ENCODE measurements around the gene FAM83G. TPM values are rescaled to one million over a fixed set of nuclear protein-coding genes. Genes with fewer than 3 reads are reported as not detected.
"Not testable (repeated sequence)": the region's sequence is repeated elsewhere in the genome, so short reads cannot be mapped to it uniquely, and the experiment has no call there.

The FAM83G gene
- total RNA-seq: 10 to 100 TPM; 29.7 to 34.7 TPM
- long read RNA-seq, partial matches to known transcripts: 19 of 35 reads
- long read RNA-seq, other reads (novel, unspliced or antisense): 16 of 35 reads

- DNase-seq: peak; percentile 90 to 92
- peak; percentile 73 for ATAC-seq
- intact Hi-C loops (cut with DNase I, micrococcal nuclease): no loop called here
Measured at GRCh38 chr17:19004421-19005136, at the start of gene FAM83G. TSS of gene FAM83G (minus strand) at chr17:19004764. CDS start at chr17:19004041, 723 bp downstream.

DNA sequence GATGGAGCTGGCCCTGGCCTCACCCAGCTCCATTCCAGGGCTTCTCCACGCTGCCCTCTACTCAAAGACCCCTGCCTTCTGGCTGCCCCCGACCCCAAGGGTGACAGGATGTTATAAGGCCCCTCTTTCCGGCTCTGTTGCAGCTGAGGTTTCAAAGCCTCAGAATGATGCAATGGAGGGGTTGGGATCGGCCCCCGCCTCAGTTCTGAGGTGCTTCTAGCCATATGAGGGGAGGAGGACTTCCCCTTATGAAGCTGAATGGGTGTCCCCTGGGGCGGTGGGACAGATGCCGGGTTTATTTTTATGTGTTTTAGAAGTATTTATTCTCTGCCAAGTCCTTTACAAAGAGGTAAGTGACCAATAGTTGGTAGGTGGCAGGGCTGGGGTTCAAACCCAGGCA, 44.3 kb upstream of the FAM83G start:
- intact Hi-C loops (cut with DNase I, micrococcal nuclease); ATAC-seq: not testable (repeated sequence)
- DNase-seq: peak in 1 of 2 donors; percentile 13

GRCh38 chr17:19047510-19047909, 42.9 kb upstream of the FAM83G start:
- peak in 1 of 2 donors; percentile 20 for DNase-seq
- ATAC-seq; intact Hi-C loops (cut with DNase I, micrococcal nuclease): not testable (repeated sequence)

DNA sequence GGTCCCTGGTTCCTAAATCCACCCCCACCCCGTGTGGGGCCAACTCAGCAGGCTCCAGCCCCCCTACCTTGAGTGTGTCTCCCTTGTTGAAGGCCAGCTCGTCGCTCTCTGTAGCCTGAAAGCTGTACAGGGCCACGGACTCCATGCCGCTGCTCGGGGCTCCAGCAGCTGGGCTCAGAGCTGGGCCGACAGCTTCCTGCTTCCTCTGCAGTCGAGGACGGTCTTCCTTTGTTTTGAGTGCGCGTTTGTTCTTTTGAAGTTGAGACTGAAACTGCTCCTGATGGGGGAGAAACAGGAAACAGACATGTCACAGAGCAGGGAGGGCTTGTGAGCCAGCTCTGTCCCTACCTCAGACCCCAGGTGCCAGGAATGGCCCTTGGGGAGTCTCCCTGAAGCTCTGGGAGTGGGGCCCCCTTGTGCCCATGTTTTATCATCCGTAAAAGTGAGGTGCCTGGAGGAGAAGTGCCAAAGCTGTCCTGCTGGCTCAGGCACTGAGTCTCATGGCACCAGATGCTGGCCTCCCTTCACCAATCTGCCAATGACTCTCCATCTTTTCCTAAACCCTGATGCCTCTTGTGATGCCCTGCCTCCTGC, 42.3 kb upstream of the FAM83G start, which contains the start of gene GRAP:
Gene GRAP, minus strand, starts transcription at position 176 of the 594 bp plus-strand sequence. Its CDS starts 31 bp downstream, at position 145.
- ATAC-seq; DNase-seq; intact Hi-C loops (cut with DNase I, micrococcal nuclease): not testable (repeated sequence)

GRCh38 chr17:19044643-19045042, 40.1 kb upstream of the FAM83G start:
- ATAC-seq; DNase-seq; intact Hi-C loops (cut with DNase I, micrococcal nuclease): not testable (repeated sequence)

- DNase-seq; ATAC-seq; intact Hi-C loops (cut with DNase I, micrococcal nuclease): not testable (repeated sequence)
Measured at GRCh38 chr17:19043032-19043431, 38.5 kb upstream of the FAM83G start.

DNA sequence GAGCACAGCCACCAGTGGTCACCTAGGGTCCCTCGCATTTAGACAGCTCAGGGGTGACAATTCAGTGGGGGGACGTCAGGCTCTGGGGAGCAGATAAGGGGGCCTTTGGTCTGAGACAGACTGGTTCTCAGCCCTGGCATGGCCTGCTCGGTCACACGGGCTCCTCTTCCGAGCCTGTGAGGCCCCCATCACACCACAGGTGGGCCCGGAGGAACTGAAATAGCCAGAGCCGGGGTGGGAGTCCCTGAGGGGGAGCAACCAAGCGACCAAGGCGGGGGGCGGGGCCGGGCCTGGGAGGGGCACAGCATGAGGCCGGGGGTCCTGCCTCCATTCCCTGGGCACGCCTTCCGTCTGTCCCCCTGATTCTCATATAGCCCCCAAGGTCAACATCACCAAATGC, 37.8 kb upstream of the FAM83G start:
- intact Hi-C loops (cut with DNase I, micrococcal nuclease); DNase-seq; ATAC-seq: not testable (repeated sequence)

- DNase-seq; intact Hi-C loops (cut with DNase I, micrococcal nuclease); ATAC-seq: not testable (repeated sequence)
Measured at GRCh38 chr17:19041871-19042270, 37.3 kb upstream of the FAM83G start.

DNA sequence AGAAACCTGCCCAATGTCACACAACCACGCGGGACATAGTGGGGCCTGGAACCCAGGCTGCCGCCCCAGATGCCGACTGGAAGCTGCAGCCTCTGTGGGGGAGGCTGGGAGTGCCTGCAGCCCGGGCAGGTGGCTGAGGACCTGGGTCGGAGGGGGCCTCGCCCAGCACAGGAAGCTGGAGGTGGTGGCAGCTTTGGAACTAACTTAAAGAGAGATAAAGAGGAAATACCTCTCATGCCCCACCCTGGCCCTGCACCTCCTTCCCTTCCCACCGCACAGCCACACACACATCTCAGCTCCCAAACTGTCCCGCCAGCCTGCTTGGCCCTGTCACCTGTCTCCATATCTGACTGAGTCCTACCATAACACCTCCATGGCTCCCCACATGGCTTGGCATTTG, 35.8 kb upstream of the FAM83G start:
- DNase-seq; intact Hi-C loops (cut with DNase I, micrococcal nuclease); ATAC-seq: not testable (repeated sequence)

- DNase-seq; intact Hi-C loops (cut with DNase I, micrococcal nuclease); ATAC-seq: not testable (repeated sequence)
Measured at GRCh38 chr17:19038730-19039129, 34.2 kb upstream of the FAM83G start.

DNA sequence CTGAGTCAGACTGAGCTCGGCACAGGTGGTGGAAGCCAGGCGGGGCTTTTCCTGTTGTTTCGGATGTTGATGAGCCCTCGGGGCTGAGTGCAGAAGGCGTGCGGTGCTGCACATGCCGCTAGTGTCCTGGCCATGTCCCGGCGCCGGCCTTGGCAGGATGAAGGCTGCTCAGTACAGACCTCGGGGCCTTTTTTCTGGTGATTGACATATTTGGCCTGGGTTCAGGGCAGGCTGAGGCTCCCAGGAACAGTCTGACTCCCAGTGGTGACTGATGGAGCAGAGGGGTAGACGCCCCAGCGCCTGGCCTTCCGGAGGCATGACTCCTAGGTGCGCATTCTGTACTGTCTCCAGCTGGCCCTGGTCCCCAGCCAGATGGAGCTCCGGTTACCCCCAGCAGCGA, 33.4 kb upstream of the FAM83G start:
- intact Hi-C loops (cut with DNase I, micrococcal nuclease): not testable (repeated sequence)

GRCh38 chr17:19037547-19037946, 33.0 kb upstream of the FAM83G start:
- peak; percentile 81 for ATAC-seq
- DNase-seq; intact Hi-C loops (cut with DNase I, micrococcal nuclease): not testable (repeated sequence)

More for the DNA sequence above, 33.4 kb upstream of the FAM83G start:
- DNase-seq: not testable (repeated sequence)
- ATAC-seq: peak; percentile 50

DNA sequence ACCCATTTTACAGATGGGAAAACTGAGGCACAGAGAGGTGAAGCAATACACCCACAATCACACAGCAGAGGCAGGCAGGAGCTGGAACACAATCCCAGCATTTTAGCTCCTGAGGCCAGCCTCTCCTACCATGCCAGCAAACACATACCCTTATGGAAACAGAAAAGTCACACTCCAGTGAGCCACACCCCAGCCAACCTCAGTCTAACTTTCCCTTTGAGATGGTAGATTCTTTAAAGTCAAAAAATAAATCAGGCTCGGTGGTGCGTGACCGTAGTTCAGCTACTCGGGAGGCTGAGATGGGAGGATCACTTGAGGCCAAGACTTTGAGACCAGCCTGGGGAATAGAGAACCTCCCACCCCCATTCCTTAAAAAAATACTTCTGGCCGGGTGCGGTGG, 31.6 kb upstream of the FAM83G start:
- DNase-seq; intact Hi-C loops (cut with DNase I, micrococcal nuclease); ATAC-seq: not testable (repeated sequence)

- intact Hi-C loops (cut with DNase I, micrococcal nuclease); DNase-seq: not testable (repeated sequence)
Measured at GRCh38 chr17:19032377-19032988, 27.9 kb upstream of the FAM83G start.

GRCh38 chr17:19031729-19032128, 27.2 kb upstream of the FAM83G start:
- intact Hi-C loops (cut with DNase I, micrococcal nuclease): not testable (repeated sequence)
- ATAC-seq: peak; percentile 76
- DNase-seq: peak; percentile 75 to 83

More at GRCh38 chr17:19032377-19032988, 27.9 kb upstream of the FAM83G start:
- peak; percentile 70 for ATAC-seq

- DNase-seq; intact Hi-C loops (cut with DNase I, micrococcal nuclease): not testable (repeated sequence)
- ATAC-seq: peak; percentile 54
Measured at GRCh38 chr17:19030771-19031449, 26.3 kb upstream of the FAM83G start.

DNA sequence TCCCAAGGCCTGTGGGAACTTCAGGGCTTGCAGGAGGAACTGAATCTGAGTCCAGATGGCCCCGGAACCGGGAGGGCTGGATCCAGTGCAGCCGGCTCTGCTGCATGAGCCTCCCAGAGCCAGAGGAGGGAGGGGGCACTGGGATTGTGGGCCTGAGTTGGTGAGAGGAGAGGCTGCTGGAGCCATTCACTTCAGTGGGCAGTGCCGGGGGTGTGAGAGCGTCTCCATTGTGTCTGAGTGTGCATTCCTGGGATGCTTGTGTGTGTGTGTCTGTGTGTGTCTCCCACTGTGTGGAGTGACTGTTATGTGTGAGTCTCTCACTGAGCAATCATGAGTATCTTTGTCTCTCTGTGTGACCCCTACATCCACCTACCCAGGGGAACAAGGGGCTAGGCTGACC, 25.2 kb upstream of the FAM83G start:
- DNase-seq; intact Hi-C loops (cut with DNase I, micrococcal nuclease); ATAC-seq: not testable (repeated sequence)

DNA sequence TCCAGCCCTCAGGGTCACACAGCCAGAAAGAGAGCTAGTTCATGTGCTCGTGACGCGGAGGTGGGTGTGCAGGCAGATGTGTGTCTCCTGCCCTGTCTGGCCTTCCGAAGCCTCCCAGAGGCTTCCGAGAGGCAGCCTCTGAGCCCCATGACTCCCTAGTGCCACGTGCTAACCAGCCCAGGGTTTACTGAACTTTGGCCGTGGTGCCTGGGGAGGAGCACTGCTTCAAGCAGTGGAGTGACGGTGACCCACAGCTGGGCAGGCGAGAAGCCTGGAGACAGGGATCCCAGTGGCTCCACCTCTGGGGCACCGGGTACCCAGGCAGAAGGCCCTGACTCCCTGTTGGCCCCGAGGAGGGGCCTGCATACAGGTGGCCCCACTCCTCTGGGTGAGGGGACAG, 24.1 kb upstream of the FAM83G start:
- ATAC-seq: peak; percentile 66
- intact Hi-C loops (cut with DNase I, micrococcal nuclease); DNase-seq: not testable (repeated sequence)
